WTC11 (cell line): ENCODE data around the gene MAU2.

Experiments
- AFF4 ChIP-seq: sonication (generic); formaldehyde crosslinking; IDR thresholded peaks from 2 replicates; pipeline ENCODE4 v1.8.1; 2023; ENCODE audit warnings: mild to moderate bottlenecking, missing genetic modification reagents, borderline replicate concordance
- ATF2 ChIP-seq: sonication (generic); formaldehyde crosslinking; IDR thresholded peaks from 2 replicates; pipeline ENCODE4 v1.8.1; 2022; ENCODE audit warnings: low read depth, missing genetic modification reagents, borderline replicate concordance
- ATF3 ChIP-seq: sonication (generic); formaldehyde crosslinking; conservative IDR thresholded peaks from 2 replicates; pipeline ENCODE4 v1.8.1; 2022; ENCODE audit warnings: mild to moderate bottlenecking, missing genetic modification reagents
- CREB1 ChIP-seq: sonication (generic); formaldehyde crosslinking; IDR thresholded peaks from 2 replicates; pipeline ENCODE4 v1.8.0; 2023; ENCODE audit warnings: mild to moderate bottlenecking, missing genetic modification reagents
- CTCF ChIP-seq: fragments of 200-600 bp; IDR thresholded peaks from 2 replicates; pipeline ENCODE4 v1.8.0; 2022; ENCODE audit warnings: antibody characterized with exemption
- HMGA2 ChIP-seq: fragments of 250-450 bp; sonication (Bioruptor Pico); IDR thresholded peaks from 2 replicates; pipeline ENCODE4 v1.4.0; 2021; ENCODE audit warnings: mild to moderate bottlenecking, moderate library complexity
- MYBL2 ChIP-seq: sonication (generic); formaldehyde crosslinking; IDR thresholded peaks from 2 replicates; pipeline ENCODE4 v1.8.1; 2023; ENCODE audit warnings: mild to moderate bottlenecking, moderate library complexity, missing genetic modification reagents
- NR1H2 ChIP-seq: sonication (generic); formaldehyde crosslinking; IDR thresholded peaks from 2 replicates; pipeline ENCODE4 v1.9.0; 2021; ENCODE audit warnings: mild to moderate bottlenecking, moderate library complexity, missing genetic modification reagents
- NR2C2 ChIP-seq: sonication (generic); formaldehyde crosslinking; IDR thresholded peaks from 2 replicates; pipeline ENCODE4 v1.8.0; 2022; ENCODE audit warnings: mild to moderate bottlenecking, missing genetic modification reagents
- SP1 ChIP-seq: sonication (generic); formaldehyde crosslinking; conservative IDR thresholded peaks from 2 replicates; pipeline ENCODE4 v1.8.1; 2022; ENCODE audit warnings: missing genetic modification reagents
- ZNF138 ChIP-seq: sonication (generic); formaldehyde crosslinking; conservative IDR thresholded peaks from 2 replicates; pipeline ENCODE4 v1.8.1; 2022; ENCODE audit warnings: mild to moderate bottlenecking, moderate library complexity, missing genetic modification reagents

GRCh38 chr19:19381007-19381926, 60.6 kb downstream of the MAU2 start:
- no peak for TF ChIP-seq ATF2 (CRISPR knock-in tag)
- TF ChIP-seq CTCF: no peak
- no peak for TF ChIP-seq SP1 (CRISPR knock-in tag)
- no peak for TF ChIP-seq AFF4 (CRISPR knock-in tag)
- no peak for TF ChIP-seq ATF3
- TF ChIP-seq NR2C2 (CRISPR knock-in tag): no peak
- TF ChIP-seq NR1H2 (CRISPR knock-in tag): no peak
- no peak for TF ChIP-seq MYBL2 (CRISPR knock-in tag)
- TF ChIP-seq ZNF138 (CRISPR knock-in tag): no peak
- TF ChIP-seq HMGA2: no peak
- no peak for TF ChIP-seq CREB1
